Body of pancreas (tissue), 4 donors: Measurements from ENCODE around the gene PCSK5.

Experiments used
- POLR2A ChIP-seq, 3 donors: fragments of 450-650 bp; IDR thresholded peaks; one replicate each; pipeline ENCODE4 v1.6.1; 2016; ENCODE audit warnings: antibody characterized with exemption in 3 of 3, mild to moderate bottlenecking in 2 of 3
- TF ChIP-seq, protein P1 (sequence below), 7 experiments: fragments of 450-650 bp in 4 of 7; fragments of 200-600 bp in 3 of 7; sonication (generic) in 3 of 7; IDR thresholded peaks; one replicate each; pipeline ENCODE4 v1.5.1; 2016 to 2019; ENCODE audit warnings: antibody characterized with exemption in 7 of 7

DNA sequence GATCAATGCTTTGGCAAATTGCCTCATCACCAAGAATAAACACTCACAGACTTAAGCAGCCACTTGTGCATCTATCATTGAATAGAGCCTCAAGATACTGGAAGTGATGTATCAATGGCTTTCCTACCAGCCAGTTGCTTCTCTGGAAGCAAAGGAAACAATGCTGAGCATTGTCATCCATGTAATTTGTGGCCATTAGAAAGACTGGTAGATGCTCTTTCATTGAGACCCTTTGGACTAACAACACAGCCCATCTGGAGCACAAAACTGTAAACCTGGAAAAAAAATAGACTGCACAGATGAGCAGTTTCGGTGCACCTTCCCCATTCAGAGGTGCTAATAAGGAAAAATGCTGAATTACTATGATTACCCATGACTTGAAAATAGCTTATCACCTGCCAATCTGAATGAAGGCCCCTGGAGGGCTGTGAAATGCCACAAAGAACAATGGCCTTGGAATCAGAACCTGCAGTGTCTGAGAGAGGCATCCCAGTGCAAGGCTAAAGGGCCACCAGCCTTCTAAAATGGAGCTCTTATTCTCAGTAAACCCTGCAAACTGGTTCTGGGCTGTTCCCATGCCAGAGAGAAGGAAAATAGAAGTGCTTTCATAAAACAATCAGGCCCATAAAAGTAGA, 376.3 kb downstream of the PCSK5 start:
- TF ChIP-seq, protein P1, sequence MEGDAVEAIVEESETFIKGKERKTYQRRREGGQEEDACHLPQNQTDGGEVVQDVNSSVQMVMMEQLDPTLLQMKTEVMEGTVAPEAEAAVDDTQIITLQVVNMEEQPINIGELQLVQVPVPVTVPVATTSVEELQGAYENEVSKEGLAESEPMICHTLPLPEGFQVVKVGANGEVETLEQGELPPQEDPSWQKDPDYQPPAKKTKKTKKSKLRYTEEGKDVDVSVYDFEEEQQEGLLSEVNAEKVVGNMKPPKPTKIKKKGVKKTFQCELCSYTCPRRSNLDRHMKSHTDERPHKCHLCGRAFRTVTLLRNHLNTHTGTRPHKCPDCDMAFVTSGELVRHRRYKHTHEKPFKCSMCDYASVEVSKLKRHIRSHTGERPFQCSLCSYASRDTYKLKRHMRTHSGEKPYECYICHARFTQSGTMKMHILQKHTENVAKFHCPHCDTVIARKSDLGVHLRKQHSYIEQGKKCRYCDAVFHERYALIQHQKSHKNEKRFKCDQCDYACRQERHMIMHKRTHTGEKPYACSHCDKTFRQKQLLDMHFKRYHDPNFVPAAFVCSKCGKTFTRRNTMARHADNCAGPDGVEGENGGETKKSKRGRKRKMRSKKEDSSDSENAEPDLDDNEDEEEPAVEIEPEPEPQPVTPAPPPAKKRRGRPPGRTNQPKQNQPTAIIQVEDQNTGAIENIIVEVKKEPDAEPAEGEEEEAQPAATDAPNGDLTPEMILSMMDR (IDR thresholded peaks at IDR 0.05) = no peak
- no peak for TF ChIP-seq POLR2A (IDR thresholded peaks at IDR 0.05)
